ENCODE data around the gene ANKFN1. TPM values are rescaled to one million over a fixed set of nuclear protein-coding genes. Genes with fewer than 3 reads are reported as not detected.

Gene ANKFN1
- total RNA-seq, 1 donor from 2014 or later = not detected

DNA sequence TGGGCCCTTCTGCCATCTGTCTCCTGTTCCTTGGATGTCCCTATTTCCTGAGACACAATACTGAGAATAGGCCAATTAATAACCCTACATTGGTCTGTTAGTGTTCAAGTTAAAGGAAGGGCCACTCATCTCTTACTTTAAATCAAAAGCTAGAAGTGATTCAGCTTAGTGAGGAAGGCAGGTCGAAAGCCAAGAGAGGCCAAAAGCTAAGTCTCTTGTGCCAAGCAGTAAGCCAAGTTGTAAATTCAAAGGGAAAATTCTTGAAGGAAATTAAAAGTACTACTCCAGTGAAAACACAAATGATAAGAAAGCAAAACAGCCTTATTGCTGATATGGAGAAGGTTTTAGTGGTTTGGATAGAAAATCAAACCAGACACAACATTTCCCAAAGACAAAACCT lies 28.8 kb downstream of the ANKFN1 start:
- H3K36me3 Mint-ChIP-seq (ENCODE audit: low read depth, unreplicated experiment) = no peaks in the 10 kb centered on the region
- Histone ChIP-seq H3K27me3 (ENCODE audit: insufficient read depth, low read length) (no peaks in the 10 kb centered on the region), H2AFZ (ENCODE audit: low read depth, low read length) (no peak overlapping the region), H3K27ac (ENCODE audit: low read depth, low read length) (no peak overlapping the region), H3K36me3 (ENCODE audit: insufficient read depth, low read length) (no peaks in the 10 kb centered on the region), H4K20me1 (ENCODE audit: insufficient read depth, low read length) (no peaks in the 10 kb centered on the region), H3K9me3 (ENCODE audit: insufficient read depth, low read depth, low read length) (no peaks in the 10 kb centered on the region), H3K79me2 (ENCODE audit: insufficient read depth, low read length) (no peaks in the 10 kb centered on the region), H3K9ac (ENCODE audit: low read length) (no peak overlapping the region), H3K4me2 (ENCODE audit: low read length) (no peak overlapping the region), H3K4me3 (ENCODE audit: insufficient read depth, low read depth, low read length) (no peak overlapping the region), H3K4me1 (ENCODE audit: insufficient read depth, low read length) (peaks cover 11% of the 10 kb centered on the region)
- TF ChIP-seq, protein P1, sequence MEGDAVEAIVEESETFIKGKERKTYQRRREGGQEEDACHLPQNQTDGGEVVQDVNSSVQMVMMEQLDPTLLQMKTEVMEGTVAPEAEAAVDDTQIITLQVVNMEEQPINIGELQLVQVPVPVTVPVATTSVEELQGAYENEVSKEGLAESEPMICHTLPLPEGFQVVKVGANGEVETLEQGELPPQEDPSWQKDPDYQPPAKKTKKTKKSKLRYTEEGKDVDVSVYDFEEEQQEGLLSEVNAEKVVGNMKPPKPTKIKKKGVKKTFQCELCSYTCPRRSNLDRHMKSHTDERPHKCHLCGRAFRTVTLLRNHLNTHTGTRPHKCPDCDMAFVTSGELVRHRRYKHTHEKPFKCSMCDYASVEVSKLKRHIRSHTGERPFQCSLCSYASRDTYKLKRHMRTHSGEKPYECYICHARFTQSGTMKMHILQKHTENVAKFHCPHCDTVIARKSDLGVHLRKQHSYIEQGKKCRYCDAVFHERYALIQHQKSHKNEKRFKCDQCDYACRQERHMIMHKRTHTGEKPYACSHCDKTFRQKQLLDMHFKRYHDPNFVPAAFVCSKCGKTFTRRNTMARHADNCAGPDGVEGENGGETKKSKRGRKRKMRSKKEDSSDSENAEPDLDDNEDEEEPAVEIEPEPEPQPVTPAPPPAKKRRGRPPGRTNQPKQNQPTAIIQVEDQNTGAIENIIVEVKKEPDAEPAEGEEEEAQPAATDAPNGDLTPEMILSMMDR (IDR thresholded peaks at IDR 0.05; ENCODE audit: insufficient read depth, low read depth, low read length) = no peak
- no peak for TF ChIP-seq EZH2 (IDR thresholded peaks at IDR 0.05; ENCODE audit: insufficient read depth, low read length)
- FAIRE-seq = no peak
- peaks cover under 1% of the 10 kb centered on the region for H3K9me3 Mint-ChIP-seq (ENCODE audit: unreplicated experiment)
- H3K4me3 Mint-ChIP-seq (ENCODE audit: unreplicated experiment) = no peak overlapping the region
- no peak for DNase-seq (ENCODE audit: low read depth)
- H3K27me3 Mint-ChIP-seq (ENCODE audit: low read depth, unreplicated experiment) = no peaks in the 10 kb centered on the region
- H3K27ac Mint-ChIP-seq (ENCODE audit: unreplicated experiment) = no peak overlapping the region
- peaks cover 19% of the 10 kb centered on the region for H3K4me1 Mint-ChIP-seq (ENCODE audit: low read depth, unreplicated experiment)

GRCh38 chr17:56184650-56185049 lies 31.4 kb downstream of the ANKFN1 start:
- Histone ChIP-seq H3K4me2 (ENCODE audit: low read length) (no peak overlapping the region), H3K36me3 (ENCODE audit: insufficient read depth, low read length) (no peaks in the 10 kb centered on the region), H3K4me1 (ENCODE audit: insufficient read depth, low read length) (peaks cover 11% of the 10 kb centered on the region), H3K4me3 (ENCODE audit: insufficient read depth, low read depth, low read length) (no peak overlapping the region), H3K9me3 (ENCODE audit: insufficient read depth, low read depth, low read length) (no peaks in the 10 kb centered on the region), H3K27me3 (ENCODE audit: insufficient read depth, low read length) (no peaks in the 10 kb centered on the region), H2AFZ (ENCODE audit: low read depth, low read length) (no peak overlapping the region), H4K20me1 (ENCODE audit: insufficient read depth, low read length) (no peaks in the 10 kb centered on the region), H3K79me2 (ENCODE audit: insufficient read depth, low read length) (no peaks in the 10 kb centered on the region), H3K27ac (ENCODE audit: low read depth, low read length) (no peak overlapping the region), H3K9ac (ENCODE audit: low read length) (no peak overlapping the region)
- Mint-ChIP-seq H3K4me3 (ENCODE audit: unreplicated experiment) (no peak overlapping the region), H3K27me3 (ENCODE audit: low read depth, unreplicated experiment) (no peaks in the 10 kb centered on the region), H3K27ac (ENCODE audit: unreplicated experiment) (no peak overlapping the region), H3K36me3 (ENCODE audit: low read depth, unreplicated experiment) (no peaks in the 10 kb centered on the region), H3K4me1 (ENCODE audit: low read depth, unreplicated experiment) (peaks cover 20% of the 10 kb centered on the region), H3K9me3 (ENCODE audit: unreplicated experiment) (peaks cover 5% of the 10 kb centered on the region)
- no peak for DNase-seq (ENCODE audit: low read depth)
- FAIRE-seq = no peak
- no peak for TF ChIP-seq EZH2 (IDR thresholded peaks at IDR 0.05; ENCODE audit: insufficient read depth, low read length)
- TF ChIP-seq, protein P1 (IDR thresholded peaks at IDR 0.05; ENCODE audit: insufficient read depth, low read depth, low read length) = no peak

- no peaks in the 10 kb centered on the region for H3K36me3 ChIP-seq (ENCODE audit: insufficient read depth, low read length)
- H3K36me3 Mint-ChIP-seq (ENCODE audit: low read depth, unreplicated experiment) = no peaks in the 10 kb centered on the region
- no peak overlapping the region for H3K4me3 ChIP-seq (ENCODE audit: insufficient read depth, low read depth, low read length)
- no peak overlapping the region for H2AFZ ChIP-seq (ENCODE audit: low read depth, low read length)
- peak overlapping the region; percentile 77 for H3K27ac ChIP-seq (ENCODE audit: low read depth, low read length)
- peak overlapping the region; percentile 74 for H3K4me2 ChIP-seq (ENCODE audit: low read length)
- no peaks in the 10 kb centered on the region for H3K9me3 ChIP-seq (ENCODE audit: insufficient read depth, low read depth, low read length)
- H3K79me2 ChIP-seq (ENCODE audit: insufficient read depth, low read length) = no peaks in the 10 kb centered on the region
- no peaks in the 10 kb centered on the region for H4K20me1 ChIP-seq (ENCODE audit: insufficient read depth, low read length)
- H3K4me3 Mint-ChIP-seq (ENCODE audit: unreplicated experiment) = no peak overlapping the region
- peak overlapping the region; percentile 83 for H3K27ac Mint-ChIP-seq (ENCODE audit: unreplicated experiment)
- H3K9ac ChIP-seq (ENCODE audit: low read length) = peak overlapping the region; percentile 28
- no peaks in the 10 kb centered on the region for H3K27me3 ChIP-seq (ENCODE audit: insufficient read depth, low read length)
- H3K9me3 Mint-ChIP-seq (ENCODE audit: unreplicated experiment) = peaks cover 5% of the 10 kb centered on the region
- H3K27me3 Mint-ChIP-seq (ENCODE audit: low read depth, unreplicated experiment) = no peaks in the 10 kb centered on the region
- FAIRE-seq (no peak), DNase-seq (ENCODE audit: low read depth) (peak; percentile 73)
- H3K4me1 Mint-ChIP-seq (ENCODE audit: low read depth, unreplicated experiment) = peaks cover 20% of the 10 kb centered on the region
- H3K4me1 ChIP-seq (ENCODE audit: insufficient read depth, low read length) = peaks cover 11% of the 10 kb centered on the region
- TF ChIP-seq, protein P1 (IDR thresholded peaks at IDR 0.05; ENCODE audit: insufficient read depth, low read depth, low read length) = no peak
- TF ChIP-seq EZH2 (IDR thresholded peaks at IDR 0.05; ENCODE audit: insufficient read depth, low read length) = no peak
Measured at GRCh38 chr17:56185491-56186221, 32.4 kb downstream of the ANKFN1 start.
